K562 (cell line): ENCODE data around the gene PTGIR. TPM values are rescaled to one million over a fixed set of nuclear protein-coding genes. Genes with fewer than 3 reads are reported as not detected.

ENCODE experiments used
- ARHGAP35 ChIP-seq: fragments of 450-650 bp; IDR thresholded peaks from 2 replicates; pipeline ENCODE4 v1.6.1; 2018; ENCODE audit not compliant: partially characterized antibody
- ASH1L ChIP-seq: fragments of 450-650 bp; IDR thresholded peaks from 2 replicates; pipeline ENCODE4 v1.6.1; 2018; ENCODE audit warnings: borderline replicate concordance, mild to moderate bottlenecking, low read depth; ENCODE audit not compliant: partially characterized antibody
- E2F3 ChIP-seq: fragments of 250-450 bp; sonication (Bioruptor Pico); IDR thresholded peaks from 2 replicates; pipeline ENCODE4 v1.4.0; 2020; ENCODE audit warnings: mild to moderate bottlenecking
- HDAC1 ChIP-seq, 2 experiments: fragments of 450-650 bp; IDR thresholded peaks; 2 replicates each; pipeline ENCODE4 v1.6.1; 2016 to 2017; ENCODE audit warnings: inconsistent platforms in 1 of 2, mild to moderate bottlenecking in 1 of 2, moderate library complexity in 1 of 2
- HNRNPL ChIP-seq: fragments of 200-400 bp; formaldehyde crosslinking; IDR thresholded peaks from 2 replicates; pipeline ENCODE4 v1.6.1; 2017; ENCODE audit warnings: low read depth, mild to moderate bottlenecking, low read length
- HNRNPUL1 ChIP-seq: fragments of 200-400 bp; formaldehyde crosslinking; IDR thresholded peaks from 2 replicates; pipeline ENCODE4 v1.6.1; 2017; ENCODE audit warnings: low read length
- POLR3A ChIP-seq: IDR thresholded peaks from 2 replicates; pipeline ENCODE4 v1.6.1; 2011; ENCODE audit warnings: borderline replicate concordance, mild to moderate bottlenecking, moderate library complexity; ENCODE audit not compliant: insufficient read length, insufficient read depth; ENCODE audit errors: extremely low read depth
- SP2 ChIP-seq: IDR thresholded peaks from 2 replicates; pipeline ENCODE4 v1.6.1; 2011; ENCODE audit warnings: mild to moderate bottlenecking, low read depth, low read length, moderate library complexity; ENCODE audit not compliant: poor library complexity, severe bottlenecking; ENCODE audit errors: extremely low read depth
- STAT5A ChIP-seq: IDR thresholded peaks from 2 replicates; pipeline ENCODE4 v1.6.1; 2012; ENCODE audit warnings: low read length, inconsistent platforms, borderline replicate concordance
- ZNF12 ChIP-seq: sonication (generic); formaldehyde crosslinking; IDR thresholded peaks from 2 replicates; pipeline ENCODE4 v1.4.0; 2020; ENCODE audit warnings: mild to moderate bottlenecking, missing genetic modification reagents
- polyA plus RNA-seq, 8 experiments: library from polyadenylated mRNA; depleted of rRNA in 4 of 8; stranded (reverse) in 5 of 8; unstranded in 3 of 8; fragments of >200 nt; fragmentation: Nextera tagmentation in 2 of 8; fragmentation: Illumina TruSeq in 1 of 8; extraction: Ambion mirVana in 2 of 8; extraction: Trizol in 1 of 8; gene quantifications; 2 replicates each; pipeline versions ENCODE4 v1.2.1 to v1.2.3, GENCODE V29; 2011 to 2014; ENCODE audit warnings: inconsistent platforms in 1 of 8, missing spikeins in 1 of 8
- total RNA-seq, 7 experiments: library from RNA; depleted of rRNA in 6 of 7; stranded (reverse); fragments of >200 nt in 6 of 7; fragmentation: Illumina TruSeq in 2 of 7; extraction: Trizol in 2 of 7; gene quantifications; 2 replicates each; pipeline versions ENCODE4 v1.2.1 to v1.2.3, GENCODE V29; 2011 to 2021; ENCODE audit warnings: low replicate concordance in 1 of 7
- TF ChIP-seq, protein P1 (sequence below): fragments of 250-450 bp; sonication (Bioruptor Pico); IDR thresholded peaks from 2 replicates; pipeline ENCODE4 v1.8.0; 2022; ENCODE audit warnings: moderate library complexity, mild to moderate bottlenecking, inconsistent platforms
- TF ChIP-seq, protein P2 (sequence below): sonication (generic); formaldehyde crosslinking; IDR thresholded peaks from 2 replicates; pipeline ENCODE4 v1.8.0; 2022; ENCODE audit warnings: mild to moderate bottlenecking, missing genetic modification reagents
- TF ChIP-seq, protein P3 (sequence below): IDR thresholded peaks from 2 replicates; pipeline ENCODE4 v1.6.1; 2014; ENCODE audit warnings: antibody characterized with exemption
- TF ChIP-seq, protein P4 (sequence below): fragments of 250-450 bp; sonication (Bioruptor Pico); IDR thresholded peaks from 2 replicates; pipeline ENCODE4 v1.8.0; 2021; ENCODE audit warnings: moderate library complexity, mild to moderate bottlenecking, inconsistent platforms
- TF ChIP-seq, protein P5 (sequence below): fragments of 250-450 bp; sonication (Bioruptor Pico); IDR thresholded peaks from 2 replicates; pipeline ENCODE4 v1.6.1; 2021; ENCODE audit warnings: mild to moderate bottlenecking
- TF ChIP-seq, protein P6 (sequence below): sonication (generic); formaldehyde crosslinking; IDR thresholded peaks from 2 replicates; pipeline ENCODE4 v1.8.1; 2022; ENCODE audit warnings: missing genetic modification reagents

PTGIR gene
- total and polyA plus RNA-seq, 9 of the 15 experiments (the other 6 are each of a cell fraction or from before 2014, with no cell fraction given), result 0.11 to 3.4 (median 1.1) TPM; not detected in 1

DNA sequence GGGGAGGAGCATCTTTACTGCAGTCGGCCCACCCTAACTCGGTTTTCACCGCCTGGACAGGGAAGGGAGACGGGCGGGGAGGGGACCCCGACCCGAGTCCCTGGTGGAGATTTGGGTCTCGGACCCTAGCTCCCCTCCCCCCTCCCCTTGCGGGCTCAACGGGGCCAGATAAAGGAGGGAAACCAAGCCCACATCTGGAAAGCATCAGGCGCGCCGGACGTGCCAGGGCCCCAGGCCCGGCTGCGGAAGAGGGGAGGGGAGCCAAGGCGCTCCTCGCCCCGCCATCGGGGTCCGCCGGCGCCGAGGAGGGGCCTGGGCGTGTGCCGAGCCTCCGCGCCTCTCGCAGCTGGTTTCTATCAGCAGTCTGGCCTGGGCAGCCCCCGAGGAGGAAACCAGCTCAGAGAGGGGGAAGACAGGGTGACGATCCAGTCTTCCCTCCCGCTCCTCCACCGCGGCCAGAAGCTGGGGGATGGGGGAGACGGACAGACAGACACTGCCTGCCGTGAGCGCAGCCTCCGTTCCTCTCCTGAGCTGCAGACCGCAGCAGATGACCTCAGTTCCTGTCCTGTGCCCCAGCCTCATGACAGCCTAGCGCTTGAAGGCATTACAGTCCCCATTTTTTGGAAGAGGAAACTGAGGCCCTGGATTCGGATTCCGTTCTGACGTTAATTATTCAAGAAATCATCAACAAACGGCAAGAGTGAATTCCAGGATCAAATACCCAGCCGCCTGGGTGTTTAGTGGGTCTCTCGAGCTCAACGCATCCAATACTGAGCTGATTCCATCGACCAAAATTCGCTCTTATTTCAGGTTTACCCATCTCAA, 14.7 kb upstream of the PTGIR start (continued):
- TF ChIP-seq, protein P1, sequence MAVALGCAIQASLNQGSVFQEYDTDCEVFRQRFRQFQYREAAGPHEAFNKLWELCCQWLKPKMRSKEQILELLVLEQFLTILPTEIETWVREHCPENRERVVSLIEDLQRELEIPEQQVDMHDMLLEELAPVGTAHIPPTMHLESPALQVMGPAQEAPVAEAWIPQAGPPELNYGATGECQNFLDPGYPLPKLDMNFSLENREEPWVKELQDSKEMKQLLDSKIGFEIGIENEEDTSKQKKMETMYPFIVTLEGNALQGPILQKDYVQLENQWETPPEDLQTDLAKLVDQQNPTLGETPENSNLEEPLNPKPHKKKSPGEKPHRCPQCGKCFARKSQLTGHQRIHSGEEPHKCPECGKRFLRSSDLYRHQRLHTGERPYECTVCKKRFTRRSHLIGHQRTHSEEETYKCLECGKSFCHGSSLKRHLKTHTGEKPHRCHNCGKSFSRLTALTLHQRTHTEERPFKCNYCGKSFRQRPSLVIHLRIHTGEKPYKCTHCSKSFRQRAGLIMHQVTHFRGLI, result no peak
- TF ChIP-seq HNRNPUL1 (no peak), ARHGAP35 (no peak), POLR3A (no peak), HNRNPL (no peak), E2F3 (no peak), ASH1L (no peak), ZNF12 (no peak), STAT5A (no peak), HDAC1 (IDR thresholded peaks at IDR 0.05) (0 out of 4 replicates have a peak, but pooled peaks of 1 of the 2 experiments have one; percentile 31), SP2 (no peak)
- TF ChIP-seq, protein P2, sequence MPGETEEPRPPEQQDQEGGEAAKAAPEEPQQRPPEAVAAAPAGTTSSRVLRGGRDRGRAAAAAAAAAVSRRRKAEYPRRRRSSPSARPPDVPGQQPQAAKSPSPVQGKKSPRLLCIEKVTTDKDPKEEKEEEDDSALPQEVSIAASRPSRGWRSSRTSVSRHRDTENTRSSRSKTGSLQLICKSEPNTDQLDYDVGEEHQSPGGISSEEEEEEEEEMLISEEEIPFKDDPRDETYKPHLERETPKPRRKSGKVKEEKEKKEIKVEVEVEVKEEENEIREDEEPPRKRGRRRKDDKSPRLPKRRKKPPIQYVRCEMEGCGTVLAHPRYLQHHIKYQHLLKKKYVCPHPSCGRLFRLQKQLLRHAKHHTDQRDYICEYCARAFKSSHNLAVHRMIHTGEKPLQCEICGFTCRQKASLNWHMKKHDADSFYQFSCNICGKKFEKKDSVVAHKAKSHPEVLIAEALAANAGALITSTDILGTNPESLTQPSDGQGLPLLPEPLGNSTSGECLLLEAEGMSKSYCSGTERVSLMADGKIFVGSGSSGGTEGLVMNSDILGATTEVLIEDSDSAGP (CRISPR knock-in tag), result no peak
- TF ChIP-seq, protein P3, sequence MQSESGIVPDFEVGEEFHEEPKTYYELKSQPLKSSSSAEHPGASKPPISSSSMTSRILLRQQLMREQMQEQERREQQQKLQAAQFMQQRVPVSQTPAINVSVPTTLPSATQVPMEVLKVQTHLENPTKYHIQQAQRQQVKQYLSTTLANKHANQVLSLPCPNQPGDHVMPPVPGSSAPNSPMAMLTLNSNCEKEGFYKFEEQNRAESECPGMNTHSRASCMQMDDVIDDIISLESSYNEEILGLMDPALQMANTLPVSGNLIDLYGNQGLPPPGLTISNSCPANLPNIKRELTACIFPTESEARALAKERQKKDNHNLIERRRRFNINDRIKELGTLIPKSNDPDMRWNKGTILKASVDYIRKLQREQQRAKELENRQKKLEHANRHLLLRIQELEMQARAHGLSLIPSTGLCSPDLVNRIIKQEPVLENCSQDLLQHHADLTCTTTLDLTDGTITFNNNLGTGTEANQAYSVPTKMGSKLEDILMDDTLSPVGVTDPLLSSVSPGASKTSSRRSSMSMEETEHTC, result no peak
- TF ChIP-seq, protein P4, sequence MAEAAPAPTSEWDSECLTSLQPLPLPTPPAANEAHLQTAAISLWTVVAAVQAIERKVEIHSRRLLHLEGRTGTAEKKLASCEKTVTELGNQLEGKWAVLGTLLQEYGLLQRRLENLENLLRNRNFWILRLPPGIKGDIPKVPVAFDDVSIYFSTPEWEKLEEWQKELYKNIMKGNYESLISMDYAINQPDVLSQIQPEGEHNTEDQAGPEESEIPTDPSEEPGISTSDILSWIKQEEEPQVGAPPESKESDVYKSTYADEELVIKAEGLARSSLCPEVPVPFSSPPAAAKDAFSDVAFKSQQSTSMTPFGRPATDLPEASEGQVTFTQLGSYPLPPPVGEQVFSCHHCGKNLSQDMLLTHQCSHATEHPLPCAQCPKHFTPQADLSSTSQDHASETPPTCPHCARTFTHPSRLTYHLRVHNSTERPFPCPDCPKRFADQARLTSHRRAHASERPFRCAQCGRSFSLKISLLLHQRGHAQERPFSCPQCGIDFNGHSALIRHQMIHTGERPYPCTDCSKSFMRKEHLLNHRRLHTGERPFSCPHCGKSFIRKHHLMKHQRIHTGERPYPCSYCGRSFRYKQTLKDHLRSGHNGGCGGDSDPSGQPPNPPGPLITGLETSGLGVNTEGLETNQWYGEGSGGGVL (CRISPR knock-in tag), result no peak
- TF ChIP-seq, protein P5, sequence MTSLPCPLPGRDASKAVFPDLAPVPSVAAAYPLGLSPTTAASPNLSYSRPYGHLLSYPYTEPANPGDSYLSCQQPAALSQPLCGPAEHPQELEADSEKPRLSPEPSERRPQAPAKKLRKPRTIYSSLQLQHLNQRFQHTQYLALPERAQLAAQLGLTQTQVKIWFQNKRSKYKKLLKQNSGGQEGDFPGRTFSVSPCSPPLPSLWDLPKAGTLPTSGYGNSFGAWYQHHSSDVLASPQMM (CRISPR knock-in tag), result no peak
- TF ChIP-seq, protein P6, sequence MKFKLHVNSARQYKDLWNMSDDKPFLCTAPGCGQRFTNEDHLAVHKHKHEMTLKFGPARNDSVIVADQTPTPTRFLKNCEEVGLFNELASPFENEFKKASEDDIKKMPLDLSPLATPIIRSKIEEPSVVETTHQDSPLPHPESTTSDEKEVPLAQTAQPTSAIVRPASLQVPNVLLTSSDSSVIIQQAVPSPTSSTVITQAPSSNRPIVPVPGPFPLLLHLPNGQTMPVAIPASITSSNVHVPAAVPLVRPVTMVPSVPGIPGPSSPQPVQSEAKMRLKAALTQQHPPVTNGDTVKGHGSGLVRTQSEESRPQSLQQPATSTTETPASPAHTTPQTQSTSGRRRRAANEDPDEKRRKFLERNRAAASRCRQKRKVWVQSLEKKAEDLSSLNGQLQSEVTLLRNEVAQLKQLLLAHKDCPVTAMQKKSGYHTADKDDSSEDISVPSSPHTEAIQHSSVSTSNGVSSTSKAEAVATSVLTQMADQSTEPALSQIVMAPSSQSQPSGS (CRISPR knock-in tag), result 0 out of 2 replicates have a peak, but pooled peaks have one; percentile 34
